ENCODE data around the gene NECAB3. TPM values are rescaled to one million over a fixed set of nuclear protein-coding genes. Genes with fewer than 3 reads are reported as not detected.

The NECAB3 gene
- total and polyA plus RNA-seq, 2 of the 13 experiments (the other 11 are each of a cell fraction or from before 2014, with no cell fraction given), result 61.5 to 65.5 TPM

GRCh38 chr20:33686100-33686983 lies 12.1 kb upstream of the NECAB3 start, which contains the start of gene E2F1 (continued):
- TF ChIP-seq TOE1 (CRISPR knock-in tag; IDR thresholded peaks at IDR 0.05) (0 out of 2 replicates have a peak, but pooled peaks have one; percentile 42), CREM (IDR thresholded peaks at IDR 0.05) (peak; percentile 51; the same call in 1 of the 2 replicates), CREM (CRISPR knock-in tag; IDR thresholded peaks at IDR 0.05) (0 out of 2 replicates have a peak, but pooled peaks have one; percentile 36), SUZ12 (IDR thresholded peaks at IDR 0.05; ENCODE audit: low read depth, low read length) (no peak), LBX2 (CRISPR knock-in tag; IDR thresholded peaks at IDR 0.05; ENCODE audit: borderline replicate concordance) (no peak), MXD3 (CRISPR knock-in tag; IDR thresholded peaks at IDR 0.05) (peak; percentile 91), ATF7-NPFF (CRISPR knock-in tag; IDR thresholded peaks at IDR 0.05; ENCODE audit: low read depth) (peak; percentile 98), SRY (CRISPR knock-in tag; IDR thresholded peaks at IDR 0.05) (peak; percentile 30), ZSCAN29 (CRISPR knock-in tag; conservative IDR thresholded peaks at IDR 0.05) (no peak), CENPX (CRISPR knock-in tag; IDR thresholded peaks at IDR 0.05) (no peak), ZNF430 (CRISPR knock-in tag; IDR thresholded peaks at IDR 0.05) (peak; percentile 91; the same call in 1 of the 2 replicates), HOXA7 (CRISPR knock-in tag; IDR thresholded peaks at IDR 0.05) (no peak), ZFP91 (CRISPR knock-in tag; IDR thresholded peaks at IDR 0.05; ENCODE audit: borderline replicate concordance) (peak; percentile 78), ZNF672 (CRISPR knock-in tag; IDR thresholded peaks at IDR 0.05) (peak; percentile 84; the same call in 1 of the 2 replicates), SOX6 (IDR thresholded peaks at IDR 0.05) (no peak), SOX6 (CRISPR knock-in tag; IDR thresholded peaks at IDR 0.05) (peak; percentile 66), FOXO1 (CRISPR knock-in tag; IDR thresholded peaks at IDR 0.05) (peak; percentile 60), KDM5B (CRISPR knock-in tag; IDR thresholded peaks at IDR 0.05; ENCODE audit: borderline replicate concordance) (peak; percentile 77; the same call in 1 of the 2 replicates), GPN1 (CRISPR knock-in tag; IDR thresholded peaks at IDR 0.05; ENCODE audit: borderline replicate concordance) (no peak; the same call in 1 of the 2 replicates), FLYWCH1 (CRISPR knock-in tag; IDR thresholded peaks at IDR 0.05) (no peak), NR3C1 (CRISPR knock-in tag; IDR thresholded peaks at IDR 0.05) (no peak), KMT2B (CRISPR knock-in tag; IDR thresholded peaks at IDR 0.05) (peak; percentile 51; the same call in 1 of the 2 replicates), SNAPC4 (CRISPR knock-in tag; IDR thresholded peaks at IDR 0.05) (no peak)
